Kidney (tissue), 14 donors: ENCODE results near the gene MAP3K14. TPM values are rescaled to one million over a fixed set of nuclear protein-coding genes. Genes with fewer than 3 reads are reported as not detected.

ENCODE experiments used
- DNase-seq, 5 donors: peaks; one replicate each; pipeline ENCODE4 v3.0.0-alpha.2; 2013 to 2020
- FAIRE-seq: peaks from 2 replicates; lab custom pipeline; 2012; peaks lifted over from hg19 to GRCh38; lab: Jason Lieb, UNC
- H3K27ac ChIP-seq, 2 donors: one replicate each; pipeline ENCODE4 v1.7.0; 2013; ENCODE audit warnings: low read depth in 2 of 2, low read length in 2 of 2, inconsistent platforms in 1 of 2
- H3K27me3 ChIP-seq: one replicate; pipeline ENCODE4 v1.7.1; 2013; ENCODE audit warnings: low read length, inconsistent platforms; ENCODE audit not compliant: control insufficient read depth, insufficient read depth
- H3K36me3 ChIP-seq, 3 donors: one replicate each; pipeline versions ENCODE4 v1.7.0 to v1.7.1; 2013; ENCODE audit warnings: low read length in 3 of 3, control low read depth in 1 of 3, inconsistent platforms in 1 of 3; ENCODE audit not compliant: insufficient read depth in 3 of 3, control insufficient read depth in 2 of 3
- H3K4me1 ChIP-seq, 3 donors: one replicate each; pipeline versions ENCODE4 v1.7.0 to v1.7.1; 2013; ENCODE audit warnings: low read length in 3 of 3, inconsistent platforms in 1 of 3, low read depth in 1 of 3; ENCODE audit not compliant: control insufficient read depth in 2 of 3, insufficient read depth in 2 of 3
- H3K4me3 ChIP-seq, 3 donors: one replicate each; pipeline versions ENCODE4 v1.7.0 to v1.8.1; 2013; ENCODE audit warnings: low read length in 3 of 3, control low read depth in 1 of 3, inconsistent platforms in 1 of 3
- H3K9ac ChIP-seq, 3 donors: one replicate each; pipeline versions ENCODE4 v1.7.0 to v1.7.1; 2013; ENCODE audit warnings: low read length in 3 of 3, control low read depth in 1 of 3, inconsistent platforms in 1 of 3
- H3K9me3 ChIP-seq, 3 donors: one replicate each; pipeline versions ENCODE4 v1.7.0 to v1.7.1; 2013; ENCODE audit warnings: low read length in 3 of 3, control low read depth in 1 of 3, inconsistent platforms in 1 of 3; ENCODE audit not compliant: control insufficient read depth in 2 of 3, insufficient read depth in 1 of 3
- CTCF ChIP-seq: IDR thresholded peaks from 3 replicates; pipeline ENCODE4 v1.5.1; 2012; ENCODE audit warnings: mild to moderate bottlenecking, moderate library complexity, borderline replicate concordance; ENCODE audit not compliant: insufficient read depth; ENCODE audit errors: extremely low read depth
- intact Hi-C: fragments of 100-400 bp; cut with DNase I; formaldehyde crosslinking; loops from one replicate; pipeline ENCODE4 v1.11.1; 2022
- polyA plus RNA-seq: library from polyadenylated mRNA; stranded (reverse); fragments of 350-450 nt; fragmentation: Illumina TruSeq; extraction: RNeasy Lipid Tissue Mini Kit (QIAGEN cat#74804); gene quantifications from one replicate; pipeline ENCODE4 v1.2.3, GENCODE V29; 2014; ENCODE audit warnings: low read depth, low replicate concordance; ENCODE audit not compliant: insufficient read depth
- total RNA-seq: library from RNA; stranded (reverse); fragmentation: NEBNext Ultra II Directional; extraction: Animal tissue kit (Norgen Biotek cat#: 25700); gene quantifications from one replicate; pipeline ENCODE4 v1.2.1, GENCODE V29; 2021
- donor health status: control.
- donor health status: control.
- donor health status: control.
- donor health status: control.
- donor health status: control.
- donor health status: DM: yes; HTN: yes; CAD: no.
- donor health status: Normal renal cell carcinoma (clear cell type).

The MAP3K14 gene
- total and polyA plus RNA-seq, 2 donors from 2014 or later: 7.6 to 24.5 TPM

- DNase-seq (no peak), FAIRE-seq (no peak)
- TF ChIP-seq CTCF: no peak
- Histone ChIP-seq H3K36me3 (no peaks in the 10 kb centered on the region), H3K27me3 (no peaks in the 10 kb centered on the region), H3K4me1 (peaks cover 0 to 24% (median 17%) of the 10 kb centered on the region in 3 donors), H3K4me3 (no peak overlapping the region), H3K9me3 (no peaks in the 10 kb centered on the region), H3K27ac (peak overlapping the region in 1 of 2 donors; percentile 7), H3K9ac (no peak overlapping the region)
- intact Hi-C loops: no loop called here
These were observed 1.9 kb upstream of the MAP3K14 start for GRCh38 chr17:45318561-45319230.

GRCh38 chr17:45317111-45317928 is 500 bp upstream of the MAP3K14 start:
- FAIRE-seq: peak; percentile 96
- peak; percentile 100 for DNase-seq
- Histone ChIP-seq H3K27me3 (no peaks in the 10 kb centered on the region), H3K4me1 (peaks cover 0 to 37% (median 28%) of the 10 kb centered on the region in 3 donors), H3K9me3 (no peaks in the 10 kb centered on the region), H3K27ac (peak overlapping the region; percentile 74 to 88), H3K36me3 (no peaks in the 10 kb centered on the region), H3K9ac (peak overlapping the region in 2 of 3 donors; percentile 0 to 90), H3K4me3 (peak overlapping the region; percentile 41 to 72 (median 64))
- intact Hi-C loops: no loop called here
- TF ChIP-seq CTCF: peak; percentile 16

GRCh38 chr17:45315648-45316433 is 979 bp downstream of the MAP3K14 start:
- no peak for TF ChIP-seq CTCF
- H3K4me1 ChIP-seq: peaks cover 0 to 48% (median 40%) of the 10 kb centered on the region in 3 donors
- H3K27me3 ChIP-seq: no peaks in the 10 kb centered on the region
- no peaks in the 10 kb centered on the region for H3K9me3 ChIP-seq
- intact Hi-C loops: no loop called here
- DNase-seq (peak in 1 of 5 donors; percentile 65), FAIRE-seq (no peak)
- H3K4me3 ChIP-seq: peak overlapping the region; percentile 68 to 84 (median 84)
- peak overlapping the region; percentile 48 to 77 (median 67) for H3K9ac ChIP-seq
- no peaks in the 10 kb centered on the region for H3K36me3 ChIP-seq
- H3K27ac ChIP-seq: peak overlapping the region; percentile 90 to 95
